Spleen (tissue), 11 donors: ENCODE data around the gene CXXC5. TPM values are rescaled to one million over a fixed set of nuclear protein-coding genes. Genes with fewer than 3 reads are reported as not detected.

Experiments
- DNase-seq: peaks from one replicate; pipeline ENCODE4 v3.0.0-alpha.2; 2020
- H3K27ac ChIP-seq, 8 donors: fragments of 200-600 bp; sonication (generic) in 7 of 8; 1 replicate in 4 of 8; 2 replicates in 4 of 8; pipeline versions ENCODE4 v1.5.0 to v1.8.0; 2016 to 2021; ENCODE audit warnings: inconsistent platforms in 4 of 8, mild to moderate bottlenecking in 4 of 8, moderate library complexity in 1 of 8
- H3K27me3 ChIP-seq, 7 donors: fragments of 200-600 bp; sonication (generic) in 6 of 7; replicated peaks in 1 of 7; 1 replicate in 4 of 7; 2 replicates in 3 of 7; pipeline versions ENCODE4 v1.5.0 to v1.8.0; 2016 to 2021; ENCODE audit warnings: inconsistent platforms in 3 of 7, mild to moderate bottlenecking in 1 of 7
- H3K36me3 ChIP-seq, 6 donors: fragments of 200-600 bp; sonication (generic) in 5 of 6; 1 replicate in 4 of 6; 2 replicates in 2 of 6; pipeline versions ENCODE4 v1.5.0 to v1.8.0; 2016 to 2021; ENCODE audit warnings: inconsistent platforms in 2 of 6
- H3K4me1 ChIP-seq, 6 donors: fragments of 200-600 bp; sonication (generic) in 5 of 6; 1 replicate in 3 of 6; 2 replicates in 3 of 6; pipeline versions ENCODE4 v1.5.0 to v1.8.0; 2016 to 2021; ENCODE audit warnings: inconsistent platforms in 3 of 6
- H3K4me3 ChIP-seq, 8 donors: fragments of 200-600 bp; sonication (generic) in 7 of 8; 1 replicate in 4 of 8; 2 replicates in 4 of 8; pipeline versions ENCODE4 v1.5.0 to v1.8.0; 2016 to 2021; ENCODE audit warnings: inconsistent platforms in 4 of 8, mild to moderate bottlenecking in 4 of 8, moderate library complexity in 2 of 8
- H3K9me3 ChIP-seq, 8 donors: fragments of 200-600 bp; sonication (generic) in 7 of 8; 1 replicate in 4 of 8; 2 replicates in 4 of 8; pipeline versions ENCODE4 v1.5.0 to v1.8.0; 2016 to 2021; ENCODE audit warnings: inconsistent platforms in 4 of 8
- CTCF ChIP-seq, 11 experiments: fragments of 200-600 bp in 7 of 11; fragments of 450-650 bp in 4 of 11; sonication (generic) in 4 of 11; IDR thresholded peaks in 8 of 11; conservative IDR thresholded peaks in 3 of 11; 1 replicate in 7 of 11; 2 replicates in 4 of 11; pipeline versions ENCODE4 v1.4.0 to v1.8.0; 2016 to 2021; ENCODE audit warnings: antibody characterized with exemption in 11 of 11, inconsistent platforms in 4 of 11, mild to moderate bottlenecking in 1 of 11
- POLR2A ChIP-seq, 3 donors: fragments of 450-650 bp; IDR thresholded peaks; one replicate each; pipeline ENCODE4 v1.5.1; 2017; ENCODE audit warnings: antibody characterized with exemption in 3 of 3, mild to moderate bottlenecking in 1 of 3
- POLR2AphosphoS5 ChIP-seq, 3 donors: sonication (generic); formaldehyde crosslinking; IDR thresholded peaks; one replicate each; pipeline ENCODE4 v1.5.1; 2017; ENCODE audit warnings: antibody characterized with exemption in 3 of 3
- WGBS, 5 donors: extraction: QIAGEN DNeasy Blood & Tissue Kit in 3 of 5; methylation state at CpG; one replicate each; pipeline versions ENCODE4 v1.1.5 to v1.1.7; 2013 to 2018; 5-methylcytosine and 5-hydroxymethylcytosine counted together
- intact Hi-C: fragments of 100-400 bp; cut with DNase I; formaldehyde crosslinking; loops from one replicate; pipeline ENCODE4 v1.15.0; 2023; ENCODE audit warnings: low total_unique reads
- polyA plus RNA-seq, 3 donors: library from polyadenylated mRNA; stranded (reverse); fragments of 200-250 nt; gene quantifications; one replicate each; pipeline ENCODE4 v1.2.1, GENCODE V29; 2013
- total RNA-seq, 7 donors: library from RNA; depleted of rRNA in 3 of 7; stranded (reverse); fragments of >200 nt in 3 of 7; fragmentation: NEBNext Ultra II Directional in 4 of 7; extraction: Animal tissue kit (Norgen Biotek cat#: 25700) in 4 of 7; gene quantifications; one replicate each; pipeline versions ENCODE4 v1.1.0 to v1.2.1, GENCODE V29; 2016 to 2021
- donor health status: healthy with polysubstance abuse.
- donor health status: DM: no; HTN: no; CAD: no; lungs with moderate emphysema.
- donor health status: DM: no; HTN: no; CAD: no.
- donor health status: Bipolar disorder and iron deficiency.
- donor health status: healthy.
- donor health status: DM: no; HTN: no; CAD: no.
- donor health status: DM: yes; HTN: yes; CAD: no.

CXXC5 gene
- total and polyA plus RNA-seq, 10 donors = 46.4 to 69.5 (median 62.0) TPM

DNA sequence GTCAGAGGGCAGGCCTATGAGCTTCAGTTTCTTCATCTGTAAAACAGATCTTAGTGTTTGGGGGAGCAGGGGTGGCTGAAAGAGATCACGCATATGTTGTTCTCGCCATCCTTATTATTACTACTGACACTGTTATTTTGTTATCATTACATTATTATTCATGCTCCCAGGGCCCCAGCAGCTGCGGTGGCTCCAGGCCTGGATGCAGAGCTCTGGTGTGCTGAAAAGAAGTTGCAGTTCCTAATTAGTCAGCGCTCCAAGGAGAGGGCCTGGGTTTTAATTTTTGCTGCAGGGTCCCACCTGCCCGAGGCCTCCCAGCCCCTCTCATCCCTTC lies 19.5 kb downstream of the CXXC5 start:
- intact Hi-C loops = no loop called here
- DNase-seq = no peak
- Histone ChIP-seq H3K4me3 (peak overlapping the region in 7 of 8 donors; percentile 20 to 70 (median 42)), H3K9me3 (no peaks in the 10 kb centered on the region), H3K27ac (peak overlapping the region; percentile 85 to 95 (median 90)), H3K27me3 (peaks cover 0 to 8% (median 0%) of the 10 kb centered on the region in 7 donors), H3K36me3 (no peaks in the 10 kb centered on the region), H3K4me1 (peaks cover 98 to 100% (median 100%) of the 10 kb centered on the region in 6 donors)
- TF ChIP-seq POLR2A (IDR thresholded peaks at IDR 0.05) (no peak), POLR2AphosphoS5 (IDR thresholded peaks at IDR 0.05) (no peak), CTCF (IDR thresholded peaks at IDR 0.05 in 8 of 11, conservative IDR thresholded peaks at IDR 0.05 in 3 of 11) (no peak)
- 24 to 39% (median 33%) methylated on average over 5 of the region's 5 CpGs for WGBS, 5 donors

DNA sequence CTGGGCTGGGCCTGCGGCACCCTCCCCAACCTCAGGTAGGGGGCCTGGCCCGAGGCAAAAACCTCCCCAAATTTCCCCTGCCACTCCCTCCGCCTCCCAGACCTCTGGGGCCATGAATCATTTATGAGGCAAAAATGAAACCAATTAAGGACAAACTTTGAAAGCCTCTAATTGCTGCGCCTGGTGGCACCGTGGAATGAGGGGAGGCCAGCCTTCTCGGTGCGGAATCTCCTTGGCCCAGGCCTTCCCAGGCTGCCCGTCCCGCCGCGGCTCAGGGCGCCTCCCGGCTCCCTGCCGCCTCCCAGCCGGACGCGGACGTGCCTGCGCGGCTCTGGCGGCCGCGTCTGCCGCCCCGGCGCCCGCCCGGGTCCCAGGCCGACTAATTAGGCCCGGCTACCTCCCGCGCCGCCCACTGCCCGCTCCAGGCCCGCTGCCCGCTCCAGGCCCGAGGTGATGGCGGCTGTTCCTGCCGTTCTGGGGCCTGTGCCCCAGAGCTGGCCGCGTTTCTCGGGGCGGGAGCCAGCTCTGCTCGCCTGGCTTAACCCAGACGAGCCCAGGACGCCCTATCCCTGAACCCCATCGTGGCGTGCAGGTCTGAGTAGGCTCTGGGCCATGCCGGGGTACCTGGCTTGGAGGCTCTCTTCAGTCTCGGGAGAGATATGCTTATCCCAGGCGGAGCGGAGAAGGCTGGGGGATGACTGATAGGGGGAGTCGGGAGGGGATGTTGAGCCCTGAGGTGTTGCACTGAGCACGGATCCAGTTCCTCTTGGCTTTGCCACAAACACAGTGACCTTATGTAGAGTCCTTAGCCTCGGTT lies 20.1 kb downstream of the CXXC5 start:
- no peak for TF ChIP-seq CTCF (IDR thresholded peaks at IDR 0.05 in 8 of 11, conservative IDR thresholded peaks at IDR 0.05 in 3 of 11)
- TF ChIP-seq POLR2AphosphoS5 (IDR thresholded peaks at IDR 0.05) = peak in 2 of 3 donors; percentile 52 to 60
- peak overlapping the region; percentile 20 to 70 (median 42) for H3K4me3 ChIP-seq
- peak overlapping the region; percentile 85 to 95 (median 90) for H3K27ac ChIP-seq
- intact Hi-C loops = no loop called here
- H3K27me3 ChIP-seq = peaks cover 0 to 8% (median 0%) of the 10 kb centered on the region in 7 donors
- 2 to 12% (median 4%) methylated on average over 25 to 55 of the region's 55 CpGs for WGBS, 5 donors
- peak; percentile 83 for DNase-seq
- no peaks in the 10 kb centered on the region for H3K9me3 ChIP-seq
- no peaks in the 10 kb centered on the region for H3K36me3 ChIP-seq
- peaks cover 93 to 100% (median 99%) of the 10 kb centered on the region in 6 donors for H3K4me1 ChIP-seq

- intact Hi-C loops = no loop called here
- DNase-seq = no peak
- peaks cover 0 to 8% (median 0%) of the 10 kb centered on the region in 7 donors for H3K27me3 ChIP-seq
- peaks cover 89 to 100% (median 98%) of the 10 kb centered on the region in 6 donors for H3K4me1 ChIP-seq
- peak overlapping the region; percentile 85 to 95 (median 90) for H3K27ac ChIP-seq
- peak overlapping the region in 7 of 8 donors; percentile 20 to 70 (median 42) for H3K4me3 ChIP-seq
- H3K9me3 ChIP-seq = no peaks in the 10 kb centered on the region
- no peak for TF ChIP-seq POLR2A (IDR thresholded peaks at IDR 0.05)
- no peak for TF ChIP-seq CTCF (IDR thresholded peaks at IDR 0.05 in 8 of 11, conservative IDR thresholded peaks at IDR 0.05 in 3 of 11)
- no peak for TF ChIP-seq POLR2AphosphoS5 (IDR thresholded peaks at IDR 0.05)
- WGBS, 5 donors = 48 to 65% (median 59%) methylated on average over 18 of the region's 18 CpGs
- H3K36me3 ChIP-seq = no peaks in the 10 kb centered on the region
These were observed 20.9 kb downstream of the CXXC5 start for GRCh38 chr5:139668924-139669661.
